Measurements from ENCODE around the gene RALGPS2. TPM values are rescaled to one million over a fixed set of nuclear protein-coding genes. Genes with fewer than 3 reads are reported as not detected.
A peak's percentile ranks its signal among the peaks of the same experiment; 100 is the strongest.
"Not testable (repeated sequence)": the region's sequence is repeated elsewhere in the genome, so short reads cannot be mapped to it uniquely, and the experiment has no call there.

RALGPS2 gene
- total RNA-seq, 1 experiment from 2014 or later, result 17.5 TPM

- no peak for DNase-seq (ENCODE audit: low read depth)
Measured at GRCh38 chr1:178781533-178782330, 56.7 kb downstream of the RALGPS2 start.

- no peak for DNase-seq (ENCODE audit: low read depth)
Measured at GRCh38 chr1:178784131-178784536, 59.1 kb downstream of the RALGPS2 start.

GRCh38 chr1:178792394-178792793 lies 67.3 kb downstream of the RALGPS2 start:
- DNase-seq (ENCODE audit: low read depth), result no peak

- DNase-seq (ENCODE audit: low read depth), result no peak
Measured at GRCh38 chr1:178796013-178796412, 71.0 kb downstream of the RALGPS2 start.

- DNase-seq (ENCODE audit: low read depth), result no peak
Measured at GRCh38 chr1:178797590-178797989, 72.5 kb downstream of the RALGPS2 start.

GRCh38 chr1:178798232-178798861 lies 73.3 kb downstream of the RALGPS2 start:
- no peak for DNase-seq (ENCODE audit: low read depth)

GRCh38 chr1:178802873-178803272 lies 77.8 kb downstream of the RALGPS2 start:
- DNase-seq (ENCODE audit: low read depth), result no peak

GRCh38 chr1:178806665-178807300 lies 81.7 kb downstream of the RALGPS2 start:
- no peak for DNase-seq (ENCODE audit: low read depth)

- DNase-seq (ENCODE audit: low read depth), result no peak
Measured at GRCh38 chr1:178808529-178808928, 83.5 kb downstream of the RALGPS2 start.

- no peak for DNase-seq (ENCODE audit: low read depth)
Measured at GRCh38 chr1:178810585-178810984, 85.5 kb downstream of the RALGPS2 start.

GRCh38 chr1:178818416-178818815 lies 93.4 kb downstream of the RALGPS2 start:
- no peak for DNase-seq (ENCODE audit: low read depth)

GRCh38 chr1:178819123-178819522 lies 94.1 kb downstream of the RALGPS2 start:
- peak; percentile 18 for DNase-seq (ENCODE audit: low read depth)

- no peak for DNase-seq (ENCODE audit: low read depth)
Measured at GRCh38 chr1:178821134-178821866, 96.3 kb downstream of the RALGPS2 start.

- DNase-seq (ENCODE audit: low read depth), result no peak
Measured at GRCh38 chr1:178825167-178825566, 100.1 kb downstream of the RALGPS2 start.

GRCh38 chr1:178844436-178844835 lies 119.4 kb downstream of the RALGPS2 start:
- no peak for DNase-seq (ENCODE audit: low read depth)

GRCh38 chr1:178846306-178846705 lies 121.3 kb downstream of the RALGPS2 start:
- no peak for DNase-seq (ENCODE audit: low read depth)

- peak; percentile 38 for DNase-seq (ENCODE audit: low read depth)
Measured at GRCh38 chr1:178847396-178847849, 122.4 kb downstream of the RALGPS2 start.

- not testable (repeated sequence) for DNase-seq (ENCODE audit: low read depth)
Measured at GRCh38 chr1:178847919-178848318, 122.9 kb downstream of the RALGPS2 start.

GRCh38 chr1:178849918-178850317 lies 124.9 kb downstream of the RALGPS2 start:
- no peak for DNase-seq (ENCODE audit: low read depth)

- DNase-seq (ENCODE audit: low read depth), result no peak
Measured at GRCh38 chr1:178857126-178857525, 132.1 kb downstream of the RALGPS2 start.

GRCh38 chr1:178862416-178862815 lies 137.4 kb downstream of the RALGPS2 start:
- DNase-seq (ENCODE audit: low read depth), result no peak

- DNase-seq (ENCODE audit: low read depth), result no peak
Measured at GRCh38 chr1:178862864-178863263, 137.8 kb downstream of the RALGPS2 start.
